ENCODE results near the gene SMAD2. TPM values are rescaled to one million over a fixed set of nuclear protein-coding genes. Genes with fewer than 3 reads are reported as not detected.

The SMAD2 gene
- total RNA-seq, 4 donors from 2014 or later: 64.2 to 90.7 (median 77.0) TPM

DNA sequence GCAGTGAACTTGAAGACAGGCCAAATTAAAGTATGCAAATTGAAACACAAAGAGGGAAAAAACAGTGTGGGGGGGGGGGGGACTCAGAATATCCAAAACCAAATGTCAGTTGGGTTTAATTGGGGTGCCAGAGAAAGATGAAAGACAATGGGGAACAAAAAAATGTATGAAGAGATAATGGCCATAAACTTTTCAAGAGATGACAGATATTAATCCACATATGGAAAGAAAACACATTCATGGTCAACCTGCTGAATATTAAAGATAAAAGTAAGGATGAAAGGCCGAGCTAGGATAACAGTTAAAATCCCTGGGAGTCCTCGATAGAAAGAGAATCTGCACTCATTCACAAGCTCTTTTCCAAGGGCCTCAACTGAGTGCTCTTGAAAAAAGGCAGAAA lies 26.6 kb downstream of the SMAD2 start:
- TF ChIP-seq, protein P1, sequence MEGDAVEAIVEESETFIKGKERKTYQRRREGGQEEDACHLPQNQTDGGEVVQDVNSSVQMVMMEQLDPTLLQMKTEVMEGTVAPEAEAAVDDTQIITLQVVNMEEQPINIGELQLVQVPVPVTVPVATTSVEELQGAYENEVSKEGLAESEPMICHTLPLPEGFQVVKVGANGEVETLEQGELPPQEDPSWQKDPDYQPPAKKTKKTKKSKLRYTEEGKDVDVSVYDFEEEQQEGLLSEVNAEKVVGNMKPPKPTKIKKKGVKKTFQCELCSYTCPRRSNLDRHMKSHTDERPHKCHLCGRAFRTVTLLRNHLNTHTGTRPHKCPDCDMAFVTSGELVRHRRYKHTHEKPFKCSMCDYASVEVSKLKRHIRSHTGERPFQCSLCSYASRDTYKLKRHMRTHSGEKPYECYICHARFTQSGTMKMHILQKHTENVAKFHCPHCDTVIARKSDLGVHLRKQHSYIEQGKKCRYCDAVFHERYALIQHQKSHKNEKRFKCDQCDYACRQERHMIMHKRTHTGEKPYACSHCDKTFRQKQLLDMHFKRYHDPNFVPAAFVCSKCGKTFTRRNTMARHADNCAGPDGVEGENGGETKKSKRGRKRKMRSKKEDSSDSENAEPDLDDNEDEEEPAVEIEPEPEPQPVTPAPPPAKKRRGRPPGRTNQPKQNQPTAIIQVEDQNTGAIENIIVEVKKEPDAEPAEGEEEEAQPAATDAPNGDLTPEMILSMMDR (IDR thresholded peaks at IDR 0.05; ENCODE audit: low read depth): no peak

DNA sequence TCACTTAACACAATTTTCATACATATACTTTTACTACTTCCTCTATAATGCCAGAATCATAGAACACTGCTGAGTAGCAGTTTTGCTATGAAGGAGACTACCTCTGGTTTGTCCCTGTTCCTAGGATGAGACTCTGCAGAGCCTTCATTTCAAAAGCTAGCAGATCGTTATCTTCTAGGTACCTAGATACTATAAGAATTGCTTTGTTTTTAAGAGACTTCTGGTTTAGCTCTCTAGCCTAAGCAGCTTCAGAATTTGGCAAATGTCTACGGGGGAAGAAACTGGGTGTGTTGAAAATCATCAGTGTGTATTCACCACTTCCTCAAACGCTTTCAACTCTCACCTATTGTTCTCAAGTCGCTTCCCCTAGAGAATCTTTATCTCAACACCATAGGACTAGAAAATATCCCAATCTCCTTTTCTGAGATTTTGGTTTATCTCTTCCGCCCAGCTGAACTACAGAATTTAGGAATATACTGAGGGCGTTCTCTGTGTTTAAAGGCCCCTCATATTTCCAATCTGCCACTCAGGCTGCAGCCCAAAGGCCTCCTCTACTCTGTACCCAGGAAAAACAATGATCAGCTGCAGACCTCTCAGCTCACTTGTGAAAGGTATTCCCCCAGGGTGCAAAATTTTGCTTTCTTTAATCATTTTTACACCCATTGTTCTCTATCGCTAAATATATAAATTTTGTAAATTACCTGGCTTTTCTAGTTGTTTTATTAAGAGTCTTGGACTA lies 28.7 kb downstream of the SMAD2 start:
- TF ChIP-seq, protein P1 (IDR thresholded peaks at IDR 0.05; ENCODE audit: low read depth): no peak

DNA sequence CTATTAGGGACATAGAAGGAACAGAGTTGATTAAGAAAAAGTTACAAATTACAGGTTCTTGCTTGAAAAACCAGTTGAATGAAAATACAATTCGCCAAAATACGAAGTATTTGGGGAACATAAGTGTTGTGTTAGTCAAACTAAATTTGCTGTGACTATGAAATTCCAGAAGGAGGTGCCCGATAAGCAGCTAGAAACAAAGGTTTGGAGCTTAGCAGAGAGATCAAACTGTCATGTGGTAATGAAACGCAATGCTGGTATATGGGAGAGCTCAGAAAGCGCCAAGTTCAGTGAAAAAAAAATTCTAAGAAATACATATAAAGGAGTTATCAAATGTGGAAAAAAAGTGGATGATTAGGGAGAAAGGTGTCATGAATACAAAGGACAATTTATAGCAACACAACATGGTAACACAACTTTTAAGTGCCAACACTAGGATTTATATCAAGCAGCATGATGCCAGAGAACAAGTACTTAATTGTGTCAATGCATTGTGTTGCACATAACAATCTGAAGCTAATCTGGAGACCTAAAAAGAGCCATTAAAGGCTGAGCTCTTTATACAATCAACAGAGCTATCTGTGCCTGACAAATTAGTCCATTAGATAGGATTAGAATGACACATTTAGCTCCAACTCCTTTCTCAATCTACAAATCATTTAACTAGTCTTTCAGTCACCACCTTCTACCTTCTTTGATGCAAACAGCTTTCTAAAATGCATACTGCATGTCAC lies 31.2 kb downstream of the SMAD2 start:
- TF ChIP-seq, protein P1 (IDR thresholded peaks at IDR 0.05; ENCODE audit: low read depth): no peak

DNA sequence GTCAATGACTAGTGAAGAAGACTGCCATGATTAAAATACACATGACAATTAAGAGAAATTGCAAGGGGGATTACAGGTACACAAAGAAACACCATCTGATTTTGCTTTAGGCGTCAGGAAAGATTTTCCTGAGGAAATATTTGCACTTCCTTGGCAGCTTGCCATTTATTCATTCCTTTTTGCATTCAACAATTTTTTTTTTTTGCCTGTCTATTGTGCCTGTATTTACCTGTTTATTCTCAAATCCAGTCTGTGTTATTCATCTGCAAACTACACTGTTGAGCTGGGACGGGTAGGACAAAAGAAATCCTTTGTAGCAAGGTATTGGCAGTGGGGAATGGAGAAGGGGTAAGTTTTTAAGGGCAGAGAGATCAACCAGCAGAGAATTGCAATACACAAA lies 31.8 kb downstream of the SMAD2 start:
- TF ChIP-seq, protein P1 (IDR thresholded peaks at IDR 0.05; ENCODE audit: low read depth): no peak

DNA sequence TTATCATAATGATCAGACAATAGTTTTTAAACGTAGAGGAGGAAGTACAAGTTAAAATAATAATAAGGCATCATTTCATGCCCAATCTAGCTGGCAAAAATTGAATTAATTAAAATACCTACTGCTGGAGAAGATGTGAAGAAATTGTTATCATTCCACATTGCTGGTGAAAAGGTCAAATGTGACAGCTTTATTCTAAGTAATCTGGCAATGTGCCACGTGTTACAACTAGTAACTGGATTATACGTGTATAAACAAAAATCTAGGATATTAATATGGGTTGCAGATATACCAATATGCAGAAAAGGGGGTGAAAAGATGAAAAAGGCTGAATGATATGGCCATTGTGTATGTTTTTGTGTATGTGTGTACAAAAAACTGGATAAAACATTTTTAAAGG lies 32.4 kb downstream of the SMAD2 start:
- TF ChIP-seq, protein P1 (IDR thresholded peaks at IDR 0.05; ENCODE audit: low read depth): no peak

DNA sequence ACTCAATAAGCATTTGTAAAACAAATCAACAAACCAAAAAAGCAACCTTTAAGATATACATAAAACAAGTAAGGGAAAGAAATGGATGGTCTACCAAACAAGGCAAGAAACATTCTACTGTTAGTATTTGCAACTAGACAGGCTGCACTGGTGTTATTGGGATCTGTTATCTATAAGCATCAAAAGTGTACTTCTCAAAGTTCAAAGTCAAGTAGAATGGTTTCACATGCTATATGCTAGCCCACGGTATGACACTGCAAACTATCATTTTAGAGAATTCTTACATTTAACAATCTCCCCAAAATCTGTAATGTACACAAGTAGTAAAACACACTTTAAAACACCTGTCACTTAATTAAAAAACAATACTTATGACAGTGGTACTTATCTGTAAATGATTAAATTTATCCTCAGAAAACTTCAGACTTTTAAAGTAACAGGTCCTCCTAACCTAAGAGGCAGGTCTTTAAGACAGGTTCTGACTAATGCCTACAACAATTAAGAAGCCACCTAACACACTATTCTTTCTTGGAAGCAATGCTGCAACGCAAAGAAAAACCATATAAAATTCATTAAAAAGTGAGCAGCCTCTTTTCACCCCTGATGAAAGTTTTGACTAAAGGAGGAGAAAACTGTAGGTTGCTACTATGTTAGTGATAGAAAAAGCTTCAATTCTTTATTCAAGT lies 34.8 kb downstream of the SMAD2 start:
- TF ChIP-seq, protein P1 (IDR thresholded peaks at IDR 0.05; ENCODE audit: low read depth): no peak
